Left forelimb (tissue), 1 donor: ENCODE measurements around the gene LIM2.

Experiments
- DNase-seq: peaks from one replicate; pipeline ENCODE4 v3.0.0-alpha.2; 2018; ENCODE audit warnings: low spot score

LIM2 gene

GRCh38 chr19:51339313-51339686, 48.5 kb downstream of the LIM2 start:
- DNase-seq = no peak

GRCh38 chr19:51338563-51339312, 49.0 kb downstream of the LIM2 start:
- DNase-seq = peak; percentile 90

- no peak for DNase-seq
Observed at GRCh38 chr19:51337861-51338562, 49.8 kb downstream of the LIM2 start.

- no peak for DNase-seq
Observed at GRCh38 chr19:51337141-51337860, 50.5 kb downstream of the LIM2 start.

- no peak for DNase-seq
Observed at GRCh38 chr19:51333836-51334460, 53.8 kb downstream of the LIM2 start.

- no peak for DNase-seq
Observed at GRCh38 chr19:51331716-51332115, 56.1 kb downstream of the LIM2 start.

- DNase-seq = no peak
Observed at GRCh38 chr19:51331193-51331592, 56.6 kb downstream of the LIM2 start.

GRCh38 chr19:51330366-51330765, 57.4 kb downstream of the LIM2 start:
- DNase-seq = no peak
